C4-2B (cell line): ENCODE data around the gene NUDT4.

ENCODE experiments used
- ZFX ChIP-seq: fragments of 450-650 bp; IDR thresholded peaks from 2 replicates; pipeline ENCODE4 v1.6.1; 2017
- TF ChIP-seq, protein P1 (sequence below): fragments of 450-650 bp; conservative IDR thresholded peaks from 2 replicates; pipeline ENCODE4 v1.5.1; 2017; ENCODE audit warnings: mild to moderate bottlenecking

DNA sequence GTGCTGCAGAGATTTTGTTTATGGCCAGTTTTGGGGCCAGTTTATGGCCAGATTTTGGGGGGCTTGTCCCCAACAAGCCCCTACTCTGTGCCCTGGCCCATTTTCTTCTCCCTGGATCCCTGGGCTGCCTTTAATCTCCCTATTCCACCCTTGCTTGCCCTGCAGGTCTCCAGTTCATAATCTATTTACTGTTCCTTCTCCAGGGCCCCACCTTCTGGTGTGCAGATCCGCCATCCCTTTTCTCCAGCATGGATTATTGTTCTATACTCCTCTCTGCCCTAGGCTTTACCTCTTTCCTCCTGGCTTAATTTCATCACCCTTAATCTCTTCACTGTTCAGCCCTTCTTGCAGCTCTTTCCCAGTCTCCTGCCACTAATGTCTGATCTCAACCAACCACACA, 26.0 kb upstream of the NUDT4 start:
- TF ChIP-seq, protein P1, sequence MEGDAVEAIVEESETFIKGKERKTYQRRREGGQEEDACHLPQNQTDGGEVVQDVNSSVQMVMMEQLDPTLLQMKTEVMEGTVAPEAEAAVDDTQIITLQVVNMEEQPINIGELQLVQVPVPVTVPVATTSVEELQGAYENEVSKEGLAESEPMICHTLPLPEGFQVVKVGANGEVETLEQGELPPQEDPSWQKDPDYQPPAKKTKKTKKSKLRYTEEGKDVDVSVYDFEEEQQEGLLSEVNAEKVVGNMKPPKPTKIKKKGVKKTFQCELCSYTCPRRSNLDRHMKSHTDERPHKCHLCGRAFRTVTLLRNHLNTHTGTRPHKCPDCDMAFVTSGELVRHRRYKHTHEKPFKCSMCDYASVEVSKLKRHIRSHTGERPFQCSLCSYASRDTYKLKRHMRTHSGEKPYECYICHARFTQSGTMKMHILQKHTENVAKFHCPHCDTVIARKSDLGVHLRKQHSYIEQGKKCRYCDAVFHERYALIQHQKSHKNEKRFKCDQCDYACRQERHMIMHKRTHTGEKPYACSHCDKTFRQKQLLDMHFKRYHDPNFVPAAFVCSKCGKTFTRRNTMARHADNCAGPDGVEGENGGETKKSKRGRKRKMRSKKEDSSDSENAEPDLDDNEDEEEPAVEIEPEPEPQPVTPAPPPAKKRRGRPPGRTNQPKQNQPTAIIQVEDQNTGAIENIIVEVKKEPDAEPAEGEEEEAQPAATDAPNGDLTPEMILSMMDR, result no peak
- no peak for TF ChIP-seq ZFX
